ENCODE measurements around the gene SNAI1.
A peak's percentile ranks its signal among the peaks of the same experiment; 100 is the strongest.
"Not testable (repeated sequence)": the region's sequence is repeated elsewhere in the genome, so short reads cannot be mapped to it uniquely, and the experiment has no call there.

SNAI1 gene

GRCh38 chr20:49982346-49983122, at the start of gene SNAI1:
Gene SNAI1 (plus strand): TSS chr20:49982980. CDS start chr20:49983060, 80 bp downstream.
- peak; percentile 70 for DNase-seq

- DNase-seq = no peak
These were observed 47.0 kb upstream of the SNAI1 start for GRCh38 chr20:49935746-49936152.

GRCh38 chr20:49936153-49937026, 46.4 kb upstream of the SNAI1 start, which contains the start of gene RNF114:
Gene RNF114 (plus strand): TSS chr20:49936397. CDS start chr20:49936413, 16 bp downstream.
- peak; percentile 88 for DNase-seq

GRCh38 chr20:49937027-49937929, 45.5 kb upstream of the SNAI1 start:
- no peak for DNase-seq

- DNase-seq = no peak
These were observed 44.3 kb upstream of the SNAI1 start for GRCh38 chr20:49938173-49939163.

- no peak for DNase-seq
These were observed 41.3 kb upstream of the SNAI1 start for GRCh38 chr20:49941456-49941855.

- DNase-seq = no peak
These were observed 40.5 kb upstream of the SNAI1 start for GRCh38 chr20:49942303-49942702.

GRCh38 chr20:49942942-49943341, 39.8 kb upstream of the SNAI1 start:
- no peak for DNase-seq

GRCh38 chr20:49945306-49945700, 37.5 kb upstream of the SNAI1 start:
- DNase-seq = no peak

- no peak for DNase-seq
These were observed 36.9 kb upstream of the SNAI1 start for GRCh38 chr20:49945701-49946477.

GRCh38 chr20:49948178-49948577, 34.6 kb upstream of the SNAI1 start:
- DNase-seq = no peak

- no peak for DNase-seq
These were observed 33.8 kb upstream of the SNAI1 start for GRCh38 chr20:49948809-49949507.

- no peak for DNase-seq
These were observed 31.6 kb upstream of the SNAI1 start for GRCh38 chr20:49951151-49951550.

- DNase-seq = no peak
These were observed 27.6 kb upstream of the SNAI1 start for GRCh38 chr20:49955167-49955566.

GRCh38 chr20:49955830-49956396, 26.9 kb upstream of the SNAI1 start:
- not testable (repeated sequence) for DNase-seq

GRCh38 chr20:49956689-49957088, 26.1 kb upstream of the SNAI1 start:
- DNase-seq = no peak

GRCh38 chr20:49957089-49957938, 25.5 kb upstream of the SNAI1 start:
- not testable (repeated sequence) for DNase-seq

GRCh38 chr20:49961413-49961812, 21.4 kb upstream of the SNAI1 start:
- no peak for DNase-seq

Measured in activated CD4-positive, CD25-positive, alpha-beta regulatory T cell treated with anti-CD3 and anti-CD28 coated beads, Interleukin-2, amount 50 U/mL, for 72 hours (primary cell).